EH (cell line): ENCODE measurements around the gene PAK1.

ENCODE experiments used
- DNase-seq: peaks from one replicate; pipeline ENCODE4 v3.0.0-alpha.2; 2015; ENCODE audit warnings: low read depth

Gene PAK1

GRCh38 chr11:77474684-77475060 is 778 bp upstream of the PAK1 start:
- DNase-seq: no peak

- DNase-seq: peak; percentile 23
These were observed 698 bp downstream of the PAK1 start for GRCh38 chr11:77472991-77473800.

GRCh38 chr11:77471558-77472193 is 2.2 kb downstream of the PAK1 start:
- DNase-seq: no peak

GRCh38 chr11:77470971-77471370 is 2.9 kb downstream of the PAK1 start:
- DNase-seq: no peak

- no peak for DNase-seq
These were observed 3.4 kb downstream of the PAK1 start for GRCh38 chr11:77470504-77470903.

GRCh38 chr11:77468527-77468926 is 5.4 kb downstream of the PAK1 start:
- DNase-seq: no peak

GRCh38 chr11:77467993-77468392 is 5.9 kb downstream of the PAK1 start:
- DNase-seq: no peak

- DNase-seq: peak; percentile 15
These were observed 6.7 kb downstream of the PAK1 start for GRCh38 chr11:77467233-77467632.

- DNase-seq: no peak
These were observed 16.6 kb downstream of the PAK1 start for GRCh38 chr11:77457340-77457739.

- DNase-seq: no peak
These were observed 18.2 kb downstream of the PAK1 start for GRCh38 chr11:77455740-77456139.

GRCh38 chr11:77454867-77455655 is 18.8 kb downstream of the PAK1 start:
- no peak for DNase-seq

- no peak for DNase-seq
These were observed 23.7 kb downstream of the PAK1 start for GRCh38 chr11:77450227-77450626.

GRCh38 chr11:77449784-77450183 is 24.1 kb downstream of the PAK1 start:
- no peak for DNase-seq

GRCh38 chr11:77449060-77449521 is 24.8 kb downstream of the PAK1 start:
- DNase-seq: no peak

- no peak for DNase-seq
These were observed 25.6 kb downstream of the PAK1 start for GRCh38 chr11:77448269-77448668.

- DNase-seq: no peak
These were observed 26.8 kb downstream of the PAK1 start for GRCh38 chr11:77446911-77447629.

GRCh38 chr11:77444261-77444660 is 29.6 kb downstream of the PAK1 start:
- no peak for DNase-seq

- no peak for DNase-seq
These were observed 31.4 kb downstream of the PAK1 start for GRCh38 chr11:77442394-77443053.

GRCh38 chr11:77441426-77441825 is 32.5 kb downstream of the PAK1 start:
- DNase-seq: no peak

GRCh38 chr11:77440678-77441077 is 33.2 kb downstream of the PAK1 start:
- DNase-seq: no peak

- no peak for DNase-seq
These were observed 35.4 kb downstream of the PAK1 start for GRCh38 chr11:77438487-77438886.

GRCh38 chr11:77436969-77437368 is 36.9 kb downstream of the PAK1 start:
- DNase-seq: no peak
